AG10803 (cell line): ENCODE results near the gene CRLF1.

Experiments used
- DNase-seq: peaks from one replicate; pipeline ENCODE4 v3.0.0; 2010; ENCODE audit warnings: low read depth
- H3K4me3 ChIP-seq: 2 replicates; pipeline ENCODE4 v1.5.1; 2011; ENCODE audit warnings: mild to moderate bottlenecking, low read length, control low read depth
- CTCF ChIP-seq: conservative IDR thresholded peaks from 2 replicates; pipeline ENCODE4 v1.5.1; 2011; ENCODE audit warnings: mild to moderate bottlenecking, low read length, control low read depth, inconsistent platforms

CRLF1 gene

GRCh38 chr19:18646535-18647370 lies 40.2 kb upstream of the CRLF1 start:
- no peak for TF ChIP-seq CTCF
- no peak for DNase-seq

GRCh38 chr19:18645035-18645511 lies 38.5 kb upstream of the CRLF1 start:
- DNase-seq, result no peak
- TF ChIP-seq CTCF, result no peak
- no peak overlapping the region for H3K4me3 ChIP-seq

More at GRCh38 chr19:18646535-18647370, 40.2 kb upstream of the CRLF1 start:
- H3K4me3 ChIP-seq, result no peak overlapping the region

GRCh38 chr19:18644196-18645034 lies 37.8 kb upstream of the CRLF1 start:
- TF ChIP-seq CTCF, result no peak
- no peak for DNase-seq
- H3K4me3 ChIP-seq, result no peak overlapping the region

- H3K4me3 ChIP-seq, result no peak overlapping the region
- no peak for DNase-seq
- no peak for TF ChIP-seq CTCF
Measured at GRCh38 chr19:18639706-18640243, 33.2 kb upstream of the CRLF1 start.

GRCh38 chr19:18637673-18638630 lies 31.4 kb upstream of the CRLF1 start:
- no peak for TF ChIP-seq CTCF
- no peak for DNase-seq
- peak overlapping the region; percentile 83 for H3K4me3 ChIP-seq

- peak within 1 kb of the TSS; percentile 83 for H3K4me3 ChIP-seq
- TF ChIP-seq CTCF, result no peak
- no peak for DNase-seq
Measured at GRCh38 chr19:18636969-18637629, 30.5 kb upstream of the CRLF1 start, which contains the start of gene KLHL26. Gene KLHL26, plus strand, starts transcription at chr19:18637028. Its CDS starts 27 bp downstream, at chr19:18637055.
